Mesothelial cell of epicardium (in vitro differentiated cells): ENCODE data around the gene MS4A1. TPM values are rescaled to one million over a fixed set of nuclear protein-coding genes. Genes with fewer than 3 reads are reported as not detected.

Experiments used
- DNase-seq, 2 experiments: peaks; one replicate each; pipeline ENCODE4 v3.0.0; 2021; ENCODE audit warnings: low spot score in 2 of 2; ENCODE audit not compliant: unreplicated experiment in 2 of 2
- H3K27ac Mint-ChIP-seq: 2 replicates; pipeline ENCODE4 v1.8.0; 2021; ENCODE audit warnings: mixed read lengths
- H3K27me3 Mint-ChIP-seq: 2 replicates; pipeline ENCODE4 v1.8.0; 2021; ENCODE audit warnings: low read depth, mixed read lengths
- H3K36me3 Mint-ChIP-seq: 2 replicates; pipeline ENCODE4 v1.8.0; 2021; ENCODE audit warnings: mixed read lengths
- H3K4me1 Mint-ChIP-seq: 2 replicates; pipeline ENCODE4 v1.8.0; 2021; ENCODE audit warnings: mixed read lengths
- H3K4me3 Mint-ChIP-seq: 2 replicates; pipeline ENCODE4 v1.8.0; 2021; ENCODE audit warnings: mild to moderate bottlenecking, moderate library complexity, mixed read lengths
- H3K9me3 Mint-ChIP-seq: 2 replicates; pipeline ENCODE4 v1.8.0; 2021; ENCODE audit warnings: mixed read lengths
- CTCF ChIP-seq: fragments of 200-600 bp; sonication (generic); IDR thresholded peaks from one replicate; pipeline ENCODE4 v1.5.0; 2021; ENCODE audit warnings: antibody characterized with exemption; ENCODE audit not compliant: unreplicated experiment
- total RNA-seq: library from RNA; stranded (reverse); gene quantifications from 3 replicates; pipeline ENCODE4 v1.2.1, GENCODE V29; 2021

Gene MS4A1
- total RNA-seq, 1 donor from 2014 or later = not detected

DNA sequence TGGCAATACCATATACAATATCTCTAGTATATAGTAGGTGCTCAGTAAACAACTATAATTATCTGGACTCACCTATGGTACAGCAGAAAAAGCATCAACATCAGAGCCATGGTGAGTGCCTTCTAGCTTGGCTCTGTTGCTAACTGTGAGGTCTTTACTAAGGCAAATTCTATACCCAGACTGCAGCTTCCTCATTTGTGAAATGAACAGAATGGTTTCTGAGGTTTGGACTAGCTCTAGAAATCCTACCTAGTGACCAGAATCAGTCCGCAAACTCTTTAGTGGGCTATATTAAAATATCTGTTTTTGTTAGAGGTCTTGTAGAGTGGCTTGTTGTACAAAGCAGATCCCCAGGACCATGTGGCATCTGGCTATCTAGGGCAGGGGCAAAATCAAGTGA lies 3.7 kb downstream of the MS4A1 start:
- Mint-ChIP-seq H3K4me1 (no peaks in the 10 kb centered on the region), H3K27ac (no peak overlapping the region), H3K27me3 (peaks cover 10% of the 10 kb centered on the region), H3K4me3 (no peak overlapping the region), H3K36me3 (no peaks in the 10 kb centered on the region), H3K9me3 (no peaks in the 10 kb centered on the region)
- no peak for TF ChIP-seq CTCF
- no peak for DNase-seq

DNA sequence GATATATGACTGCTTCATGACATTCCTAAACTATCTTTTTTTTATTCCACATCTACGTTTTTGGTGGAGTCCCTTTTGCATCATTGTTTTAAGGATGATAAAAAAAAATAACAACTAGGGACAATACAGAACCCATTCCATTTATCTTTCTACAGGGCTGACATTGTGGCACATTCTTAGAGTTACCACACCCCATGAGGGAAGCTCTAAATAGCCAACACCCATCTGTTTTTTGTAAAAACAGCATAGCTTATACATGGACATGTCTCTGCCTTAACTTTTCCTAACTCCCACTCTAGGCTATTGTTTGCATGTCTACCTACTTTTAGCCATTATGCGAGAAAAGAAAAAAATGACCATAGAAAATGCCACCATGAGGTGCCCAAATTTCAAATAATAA lies 13.2 kb downstream of the MS4A1 start:
- Mint-ChIP-seq H3K4me3 (no peak overlapping the region), H3K36me3 (no peaks in the 10 kb centered on the region), H3K4me1 (no peaks in the 10 kb centered on the region), H3K27me3 (peaks cover 10% of the 10 kb centered on the region), H3K27ac (no peak overlapping the region), H3K9me3 (no peaks in the 10 kb centered on the region)
- TF ChIP-seq CTCF = no peak
- no peak for DNase-seq

DNA sequence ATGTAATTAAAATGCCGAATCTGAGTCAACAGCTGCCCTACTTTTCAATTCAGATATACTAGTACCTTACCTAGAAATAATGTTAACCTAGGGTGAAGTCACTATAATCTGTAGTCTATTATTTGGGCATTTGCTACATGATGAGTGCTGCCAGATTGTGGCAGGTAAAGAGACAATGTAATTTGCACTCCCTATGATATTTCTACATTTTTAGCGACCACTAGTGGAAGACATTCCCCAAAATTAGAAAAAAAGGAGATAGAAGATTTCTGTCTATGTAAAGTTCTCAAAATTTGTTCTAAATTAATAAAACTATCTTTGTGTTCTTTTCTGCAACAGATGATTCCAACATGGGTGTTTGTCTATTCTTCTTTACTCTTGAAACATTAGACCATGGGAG lies 14.1 kb downstream of the MS4A1 start:
- peaks cover 3% of the 10 kb centered on the region for H3K27me3 Mint-ChIP-seq
- no peak for DNase-seq

GRCh38 chr11:60477035-60477445 lies 21.4 kb downstream of the MS4A1 start:
- H3K4me1 Mint-ChIP-seq = no peaks in the 10 kb centered on the region
- H3K27ac Mint-ChIP-seq = no peak overlapping the region
- H3K27me3 Mint-ChIP-seq = peaks cover 8% of the 10 kb centered on the region
- H3K9me3 Mint-ChIP-seq = no peaks in the 10 kb centered on the region
- DNase-seq = no peak
- no peak for TF ChIP-seq CTCF
- H3K4me3 Mint-ChIP-seq = no peak overlapping the region
- H3K36me3 Mint-ChIP-seq = no peaks in the 10 kb centered on the region

More for the DNA sequence above, 14.1 kb downstream of the MS4A1 start:
- Mint-ChIP-seq H3K9me3 (no peaks in the 10 kb centered on the region), H3K36me3 (no peaks in the 10 kb centered on the region), H3K27ac (no peak overlapping the region), H3K4me3 (no peak overlapping the region), H3K4me1 (no peaks in the 10 kb centered on the region)
- no peak for TF ChIP-seq CTCF

GRCh38 chr11:60482361-60482760 lies 26.7 kb downstream of the MS4A1 start:
- H3K9me3 Mint-ChIP-seq = no peaks in the 10 kb centered on the region
- H3K4me3 Mint-ChIP-seq = no peak overlapping the region
- peaks cover 11% of the 10 kb centered on the region for H3K27me3 Mint-ChIP-seq
- DNase-seq = no peak
- no peak overlapping the region for H3K27ac Mint-ChIP-seq
- H3K4me1 Mint-ChIP-seq = no peaks in the 10 kb centered on the region
- no peaks in the 10 kb centered on the region for H3K36me3 Mint-ChIP-seq
- no peak for TF ChIP-seq CTCF

DNA sequence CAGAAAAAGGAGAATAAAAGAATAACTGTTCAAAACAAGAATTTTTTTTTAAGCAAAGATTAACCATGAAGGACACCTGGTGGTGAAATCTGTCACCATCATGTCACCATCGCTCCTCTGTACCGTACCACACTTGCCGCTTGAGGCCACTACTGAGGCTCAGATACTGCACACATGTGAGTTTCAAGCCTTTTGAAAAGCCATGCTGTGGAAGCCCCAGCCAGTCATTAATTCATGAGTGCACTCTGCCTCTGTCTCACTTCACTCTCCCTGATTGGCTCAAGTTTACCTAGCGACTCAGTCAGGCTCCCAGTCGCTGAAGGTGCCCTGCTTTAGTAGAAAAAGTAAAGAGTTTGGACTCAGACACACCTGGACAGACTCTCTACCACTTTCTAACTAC lies 30.3 kb downstream of the MS4A1 start:
- Mint-ChIP-seq H3K27ac (no peak overlapping the region), H3K27me3 (peaks cover 3% of the 10 kb centered on the region), H3K9me3 (no peaks in the 10 kb centered on the region), H3K4me1 (no peaks in the 10 kb centered on the region), H3K36me3 (no peaks in the 10 kb centered on the region), H3K4me3 (no peak overlapping the region)
- TF ChIP-seq CTCF = no peak
- DNase-seq = no peak
